Fibroblast of upper back skin (primary cell): ENCODE measurements around the gene PCDHGA7.
"Not testable (repeated sequence)": the region's sequence is repeated elsewhere in the genome, so short reads cannot be mapped to it uniquely, and the experiment has no call there.

Experiments
- DNase-seq: peaks from one replicate; pipeline ENCODE4 v3.0.0-alpha.2; 2013

The PCDHGA7 gene

DNA sequence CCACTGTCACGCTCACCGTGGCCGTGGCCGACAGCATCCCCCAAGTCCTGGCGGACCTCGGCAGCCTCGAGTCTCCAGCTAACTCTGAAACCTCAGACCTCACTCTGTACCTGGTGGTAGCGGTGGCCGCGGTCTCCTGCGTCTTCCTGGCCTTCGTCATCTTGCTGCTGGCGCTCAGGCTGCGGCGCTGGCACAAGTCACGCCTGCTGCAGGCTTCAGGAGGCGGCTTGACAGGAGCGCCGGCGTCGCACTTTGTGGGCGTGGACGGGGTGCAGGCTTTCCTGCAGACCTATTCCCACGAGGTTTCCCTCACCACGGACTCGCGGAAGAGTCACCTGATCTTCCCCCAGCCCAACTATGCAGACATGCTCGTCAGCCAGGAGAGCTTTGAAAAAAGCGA lies 50.2 kb downstream of the PCDHGA7 start:
- not testable (repeated sequence) for DNase-seq

DNA sequence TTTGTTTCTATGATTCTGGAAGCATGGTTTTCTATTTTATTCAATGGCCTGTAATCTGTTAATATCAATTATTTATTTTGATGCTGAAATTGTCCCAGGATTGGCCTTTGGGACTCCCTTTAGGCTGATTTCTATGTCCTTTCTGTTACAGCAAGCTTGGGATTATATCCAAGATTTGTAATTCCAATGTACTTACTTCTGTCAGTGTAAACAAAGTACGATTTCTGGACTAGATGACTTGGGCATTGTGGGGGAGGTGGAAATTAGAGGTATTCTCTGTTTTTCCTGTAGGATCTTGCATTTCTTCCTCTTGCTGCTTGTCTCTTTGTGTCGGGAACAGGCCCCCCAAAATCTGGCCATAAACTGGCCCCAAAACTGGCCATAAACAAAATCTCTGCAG lies 51.5 kb downstream of the PCDHGA7 start:
- no peak for DNase-seq
